ENCODE measurements around the gene NME9.
"Not testable (repeated sequence)": the region's sequence is repeated elsewhere in the genome, so short reads cannot be mapped to it uniquely, and the experiment has no call there.

NME9 gene

GRCh38 chr3:138329127-138329983 lies at the start of gene NME9:
NME9 (minus strand) TSS chr3:138329851; CDS start chr3:138329335, 516 bp downstream.
- TF ChIP-seq, protein P1, sequence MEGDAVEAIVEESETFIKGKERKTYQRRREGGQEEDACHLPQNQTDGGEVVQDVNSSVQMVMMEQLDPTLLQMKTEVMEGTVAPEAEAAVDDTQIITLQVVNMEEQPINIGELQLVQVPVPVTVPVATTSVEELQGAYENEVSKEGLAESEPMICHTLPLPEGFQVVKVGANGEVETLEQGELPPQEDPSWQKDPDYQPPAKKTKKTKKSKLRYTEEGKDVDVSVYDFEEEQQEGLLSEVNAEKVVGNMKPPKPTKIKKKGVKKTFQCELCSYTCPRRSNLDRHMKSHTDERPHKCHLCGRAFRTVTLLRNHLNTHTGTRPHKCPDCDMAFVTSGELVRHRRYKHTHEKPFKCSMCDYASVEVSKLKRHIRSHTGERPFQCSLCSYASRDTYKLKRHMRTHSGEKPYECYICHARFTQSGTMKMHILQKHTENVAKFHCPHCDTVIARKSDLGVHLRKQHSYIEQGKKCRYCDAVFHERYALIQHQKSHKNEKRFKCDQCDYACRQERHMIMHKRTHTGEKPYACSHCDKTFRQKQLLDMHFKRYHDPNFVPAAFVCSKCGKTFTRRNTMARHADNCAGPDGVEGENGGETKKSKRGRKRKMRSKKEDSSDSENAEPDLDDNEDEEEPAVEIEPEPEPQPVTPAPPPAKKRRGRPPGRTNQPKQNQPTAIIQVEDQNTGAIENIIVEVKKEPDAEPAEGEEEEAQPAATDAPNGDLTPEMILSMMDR (IDR thresholded peaks at IDR 0.05; ENCODE audit: control extremely low read depth, extremely low read depth, low read depth, missing control alignments), result peak; percentile 57
- CTCF ChIA-PET, result interaction anchor here (0.8 to 2.0 kb wide), 8 partner anchors 9 to 587 kb away, joined by 3 to 7 read pairs (median 4); no protein-coding TSS in a partner anchor
- peak; percentile 71 for DNase-seq (ENCODE audit: extremely low spot score)
- POLR2A ChIA-PET, result no interaction called here

DNA sequence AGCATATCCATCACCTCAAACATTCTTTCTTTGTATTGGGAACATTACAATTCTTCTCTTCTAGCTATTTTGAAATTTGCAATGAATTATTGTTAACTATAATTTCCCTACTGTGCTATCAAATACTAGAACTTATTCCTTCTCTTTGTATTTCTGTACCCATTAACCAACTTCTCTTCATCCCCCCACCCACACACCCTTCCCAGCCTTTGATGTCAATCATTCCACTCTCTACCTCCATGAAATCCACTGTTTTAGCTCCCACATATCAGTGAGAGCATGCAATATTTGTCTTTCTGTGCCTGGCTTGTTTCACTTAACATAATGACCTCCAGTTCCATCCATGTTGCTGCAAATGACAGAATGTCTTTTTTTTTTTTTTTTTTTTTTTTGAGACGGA lies 49.3 kb upstream of the NME9 start:
- ChIA-PET CTCF (no interaction called here), POLR2A (no interaction called here)
- no peak for DNase-seq (ENCODE audit: extremely low spot score)
- TF ChIP-seq, protein P1 (IDR thresholded peaks at IDR 0.05; ENCODE audit: control extremely low read depth, extremely low read depth, low read depth, missing control alignments), result no peak

DNA sequence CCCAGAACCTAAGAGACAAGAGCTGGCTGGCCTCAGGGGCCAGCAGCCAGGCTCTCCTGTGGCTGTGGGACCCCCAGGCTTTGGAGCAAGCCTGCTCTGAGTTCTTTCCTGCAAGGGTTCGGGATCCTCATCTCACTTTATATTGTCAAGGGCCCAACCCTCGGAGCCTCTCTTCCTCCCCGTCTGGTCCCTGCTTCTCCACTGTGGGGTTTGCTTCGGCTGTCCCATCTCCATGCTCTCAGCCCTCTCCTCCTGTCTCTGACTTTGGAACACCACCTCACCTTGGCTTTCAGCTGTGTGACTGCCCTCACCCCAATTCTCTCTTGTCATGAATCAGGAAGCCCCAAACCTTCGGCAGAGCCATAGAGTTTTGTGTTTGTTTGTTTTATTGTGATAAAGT lies 48.7 kb upstream of the NME9 start:
- CTCF ChIA-PET, result no interaction called here
- POLR2A ChIA-PET, result no interaction called here
- no peak for DNase-seq (ENCODE audit: extremely low spot score)
- TF ChIP-seq, protein P1 (IDR thresholded peaks at IDR 0.05; ENCODE audit: control extremely low read depth, extremely low read depth, low read depth, missing control alignments), result no peak

DNA sequence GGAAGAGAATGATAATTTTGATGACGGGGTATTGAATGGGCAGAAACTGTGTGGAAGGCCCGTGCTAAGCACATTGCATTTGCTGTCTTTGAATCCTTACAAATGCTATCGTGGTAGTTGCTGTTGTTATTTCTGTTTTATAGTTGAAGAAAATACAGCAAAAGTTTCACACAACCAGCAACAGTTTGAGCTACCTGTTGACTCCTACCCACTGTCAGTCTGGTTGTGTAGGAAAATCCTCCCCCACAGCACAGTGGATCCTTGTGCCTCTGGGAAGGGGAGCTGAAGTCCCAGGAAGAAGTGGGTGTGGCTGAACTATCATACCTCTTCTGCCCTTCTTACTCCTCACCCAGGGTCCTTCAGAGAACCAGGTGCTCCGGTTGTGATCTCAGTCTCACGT lies 48.2 kb upstream of the NME9 start:
- TF ChIP-seq, protein P1 (IDR thresholded peaks at IDR 0.05; ENCODE audit: control extremely low read depth, extremely low read depth, low read depth, missing control alignments), result no peak
- ChIA-PET CTCF (no interaction called here), POLR2A (no interaction called here)
- no peak for DNase-seq (ENCODE audit: extremely low spot score)

DNA sequence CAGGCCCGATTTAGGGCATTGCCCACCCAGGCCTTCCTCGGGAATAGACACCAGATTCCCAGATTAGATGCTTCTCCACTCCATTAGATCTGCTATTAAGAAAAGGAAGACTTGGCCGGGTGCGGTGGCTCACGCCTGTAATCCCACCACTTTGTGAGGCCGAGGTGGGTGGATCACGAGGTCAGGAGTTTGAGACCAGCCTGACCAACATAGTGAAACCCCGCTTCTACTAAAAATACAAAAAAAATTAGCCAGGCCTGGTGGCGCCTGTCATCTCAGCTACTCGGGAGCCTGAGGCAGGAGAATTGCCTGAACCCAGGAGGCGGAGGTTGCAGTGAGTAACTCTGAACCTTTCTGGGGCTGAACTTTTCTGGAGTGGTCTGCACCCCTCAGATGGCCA lies 47.6 kb upstream of the NME9 start:
- DNase-seq (ENCODE audit: extremely low spot score); POLR2A ChIA-PET; CTCF ChIA-PET: not testable (repeated sequence)

- ChIA-PET POLR2A (no interaction called here), CTCF (interaction anchor here (0.5 to 1.4 kb wide), 3 partner anchors 11 to 68 kb away, joined by 3 read pairs; no protein-coding TSS in a partner anchor)
- DNase-seq (ENCODE audit: extremely low spot score), result no peak
- TF ChIP-seq, protein P1 (IDR thresholded peaks at IDR 0.05; ENCODE audit: control extremely low read depth, extremely low read depth, low read depth, missing control alignments), result no peak
Measured at GRCh38 chr3:138376663-138377062, 47.0 kb upstream of the NME9 start.

GRCh38 chr3:138375447-138375846 lies 45.8 kb upstream of the NME9 start:
- POLR2A ChIA-PET, result no interaction called here
- TF ChIP-seq, protein P1 (IDR thresholded peaks at IDR 0.05; ENCODE audit: control extremely low read depth, extremely low read depth, low read depth, missing control alignments), result no peak
- DNase-seq (ENCODE audit: extremely low spot score), result no peak
- CTCF ChIA-PET, result interaction anchor here (1.4 kb wide), 1 partner anchor 13 kb away, joined by 3 read pairs; no protein-coding TSS in a partner anchor
